ENCODE data around the gene CYB561D2. TPM values are rescaled to one million over a fixed set of nuclear protein-coding genes. Genes with fewer than 3 reads are reported as not detected.
A peak's percentile ranks its signal among the peaks of the same experiment; 100 is the strongest.

Gene CYB561D2
- total and polyA plus RNA-seq, 10 of the 15 experiments (the other 5 are each of a cell fraction or from before 2014, with no cell fraction given), result 7.6 to 39.2 (median 18.8) TPM

- TF ChIP-seq WRNIP1 (IDR thresholded peaks at IDR 0.05; ENCODE audit: borderline replicate concordance, low read depth, low read length) (no peak), ZNF622 (IDR thresholded peaks at IDR 0.05) (no peak), RELA (IDR thresholded peaks at IDR 0.05; ENCODE audit: borderline replicate concordance, partially characterized antibody) (no peak), TBL1XR1 (IDR thresholded peaks at IDR 0.05; ENCODE audit: low read depth, low read length) (0 out of 2 replicates have a peak, but pooled peaks have one; percentile 12), NRF1 (conservative IDR thresholded peaks at IDR 0.05; ENCODE audit: low read depth, low read length) (peak; percentile 52), ETV6 (conservative IDR thresholded peaks at IDR 0.05 in 1 of 2, IDR thresholded peaks at IDR 0.05 in 1 of 2; ENCODE audit: borderline replicate concordance in 1 of 2, low read depth in 1 of 2) (no peak), MYB (IDR thresholded peaks at IDR 0.05; ENCODE audit: borderline replicate concordance, low read depth, low read length) (peak; percentile 78; the same call in 1 of the 2 replicates), RELB (IDR thresholded peaks at IDR 0.05; ENCODE audit: low read depth) (no peak), FOS (IDR thresholded peaks at IDR 0.05; ENCODE audit: borderline replicate concordance, extremely low read depth, insufficient read length) (no peak), CBFB (IDR thresholded peaks at IDR 0.05; ENCODE audit: low read depth) (no peak), ESRRA (IDR thresholded peaks at IDR 0.05; ENCODE audit: low read length) (no peak), NFYB (IDR thresholded peaks at IDR 0.05; ENCODE audit: insufficient read depth, low read depth, low read length) (peak; percentile 40; the same call in 1 of the 2 replicates), DPF2 (IDR thresholded peaks at IDR 0.05) (peak; percentile 56; the same call in 1 of the 2 replicates), IKZF2 (IDR thresholded peaks at IDR 0.05) (no peak), ZBTB11 (CRISPR knock-in tag; IDR thresholded peaks at IDR 0.05) (no peak), ZNF687 (IDR thresholded peaks at IDR 0.05) (peak; percentile 62), MTA2 (IDR thresholded peaks at IDR 0.05; ENCODE audit: low read depth) (no peak), HDGF (IDR thresholded peaks at IDR 0.05) (peak; percentile 95; the same call in 1 of the 2 replicates), KLF5 (IDR thresholded peaks at IDR 0.05; ENCODE audit: partially characterized antibody) (no peak), MEF2A (IDR thresholded peaks at IDR 0.05; ENCODE audit: insufficient read depth, low read depth, low read length) (no peak), POLR2AphosphoS2 (IDR thresholded peaks at IDR 0.05; ENCODE audit: low read depth, low read length) (0 out of 2 replicates have a peak, but pooled peaks have one; percentile 77)
Observed at GRCh38 chr3:50337175-50337861, 13.3 kb upstream of the CYB561D2 start (continued).

Data from GM12878 (cell line).